ENCODE measurements around the gene AIDA.
A peak's percentile ranks its signal among the peaks of the same experiment; 100 is the strongest.
"Not testable (repeated sequence)": the region's sequence is repeated elsewhere in the genome, so short reads cannot be mapped to it uniquely, and the experiment has no call there.

Gene AIDA

GRCh38 chr1:222711319-222712252 lies 705 bp downstream of the AIDA start:
- peak; percentile 59 for DNase-seq

- DNase-seq, result no peak
These were observed 2.6 kb downstream of the AIDA start for GRCh38 chr1:222709700-222710153.

- no peak for DNase-seq
These were observed 5.5 kb downstream of the AIDA start for GRCh38 chr1:222706815-222707214.

- DNase-seq, result no peak
These were observed 8.0 kb downstream of the AIDA start for GRCh38 chr1:222704260-222704659.

GRCh38 chr1:222702210-222702609 lies 10.1 kb downstream of the AIDA start:
- DNase-seq, result no peak

- no peak for DNase-seq
These were observed 14.5 kb downstream of the AIDA start for GRCh38 chr1:222697826-222698225.

- DNase-seq, result no peak
These were observed 15.1 kb downstream of the AIDA start for GRCh38 chr1:222697203-222697602.

GRCh38 chr1:222696741-222697140 lies 15.6 kb downstream of the AIDA start:
- no peak for DNase-seq

GRCh38 chr1:222694927-222695326 lies 17.4 kb downstream of the AIDA start:
- no peak for DNase-seq

- DNase-seq, result no peak
These were observed 21.3 kb downstream of the AIDA start for GRCh38 chr1:222691016-222691415.

- DNase-seq, result no peak
These were observed 32.2 kb downstream of the AIDA start for GRCh38 chr1:222680080-222680479.

GRCh38 chr1:222670110-222670509 lies 42.2 kb downstream of the AIDA start:
- DNase-seq, result no peak

GRCh38 chr1:222669107-222669506 lies 43.2 kb downstream of the AIDA start:
- not testable (repeated sequence) for DNase-seq

GRCh38 chr1:222668184-222668583 lies 44.1 kb downstream of the AIDA start:
- not testable (repeated sequence) for DNase-seq

GRCh38 chr1:222665964-222666363 lies 46.3 kb downstream of the AIDA start:
- no peak for DNase-seq

- DNase-seq, result no peak
These were observed 48.8 kb downstream of the AIDA start for GRCh38 chr1:222663431-222663934.

GRCh38 chr1:222657899-222658298 lies 54.4 kb downstream of the AIDA start:
- no peak for DNase-seq

GRCh38 chr1:222656391-222657155 lies 55.7 kb downstream of the AIDA start:
- DNase-seq, result no peak

- peak; percentile 68 for DNase-seq
These were observed 57.4 kb downstream of the AIDA start for GRCh38 chr1:222654849-222655248.

- no peak for DNase-seq
These were observed 59.0 kb downstream of the AIDA start for GRCh38 chr1:222653178-222653827.

- no peak for DNase-seq
These were observed 59.6 kb downstream of the AIDA start for GRCh38 chr1:222652676-222653075.

- DNase-seq, result no peak
These were observed 67.7 kb downstream of the AIDA start for GRCh38 chr1:222644636-222644980.

GRCh38 chr1:222643938-222644635 lies 68.2 kb downstream of the AIDA start:
- DNase-seq, result peak; percentile 98
